ENCODE measurements around the gene TBC1D3L.
"Not testable (repeated sequence)": the region's sequence is repeated elsewhere in the genome, so short reads cannot be mapped to it uniquely, and the experiment has no call there.

TBC1D3L gene

GRCh38 chr17:37988960-37989359 lies at the start of gene TBC1D3L:
Gene TBC1D3L (minus strand): TSS chr17:37989060. CDS start chr17:37987520, 1,540 bp downstream.
- DNase-seq (ENCODE audit: low read depth); H3K4me3 ChIP-seq (ENCODE audit: low read length): not testable (repeated sequence)

DNA sequence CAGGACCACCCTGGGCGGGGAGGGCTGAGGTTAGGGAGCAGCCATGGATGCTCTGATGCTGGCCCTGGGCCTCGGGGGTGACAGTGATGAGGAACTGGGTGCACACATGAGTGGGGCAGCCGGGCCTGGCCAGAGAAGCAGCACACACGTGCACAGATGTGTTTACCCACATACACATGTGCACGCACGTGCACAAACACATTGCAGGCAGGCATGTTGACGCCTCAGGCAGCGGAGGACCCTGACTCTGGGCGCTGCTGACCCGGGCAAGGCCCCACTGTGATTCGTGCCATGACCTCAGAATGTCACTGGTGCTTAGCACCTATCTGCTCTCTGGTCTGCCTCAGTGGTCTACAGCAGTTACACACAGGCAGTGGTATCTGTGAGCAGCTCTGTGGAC lies 14.8 kb upstream of the TBC1D3L start, which contains the start of gene TBC1D3D:
TSS of gene TBC1D3D (plus strand) at position 301 of the 400 bp plus-strand sequence. CDS start 1,585 bp downstream, outside the sequence.
- not testable (repeated sequence) for DNase-seq (ENCODE audit: low read depth); H3K4me3 ChIP-seq (ENCODE audit: low read length)
